Neural cell (in vitro differentiated cells): ENCODE data around the gene ENO1. TPM values are rescaled to one million over a fixed set of nuclear protein-coding genes. Genes with fewer than 3 reads are reported as not detected.

Experiments
- H2AFZ ChIP-seq: fragments of 200-600, 300-800 bp; sonication (generic), shearing (Covaris generic); 2 replicates; pipeline ENCODE4 v1.6.0; 2014; ENCODE audit warnings: low read depth, mild to moderate bottlenecking, antibody characterized with exemption, low read length, moderate library complexity
- H3F3A ChIP-seq: fragments of 200-600 bp; shearing (Covaris generic); 2 replicates; pipeline ENCODE4 v1.6.1; 2016; ENCODE audit warnings: mild to moderate bottlenecking, moderate library complexity, mixed read lengths, antibody characterized with exemption, low read length; ENCODE audit not compliant: insufficient read depth, poor library complexity, severe bottlenecking
- H3K27ac ChIP-seq: fragments of 200-600, 300-800 bp; sonication (generic), shearing (Covaris generic); 2 replicates; pipeline ENCODE4 v1.5.1; 2014; ENCODE audit warnings: mild to moderate bottlenecking, low read length, moderate library complexity
- H3K27me3 ChIP-seq: fragments of 300-800, 200-600 bp; sonication (generic), shearing (Covaris generic); 2 replicates; pipeline ENCODE4 v1.6.0; 2014; ENCODE audit warnings: mild to moderate bottlenecking, low read depth, low read length, moderate library complexity; ENCODE audit not compliant: insufficient read depth
- H3K36me3 ChIP-seq: fragments of 300-800, 200-600 bp; sonication (generic), shearing (Covaris generic); 2 replicates; pipeline ENCODE4 v1.5.1; 2014; ENCODE audit warnings: mild to moderate bottlenecking, antibody characterized with exemption, low read length, moderate library complexity; ENCODE audit not compliant: insufficient read depth
- H3K4me2 ChIP-seq: fragments of 300-800, 200-600 bp; sonication (generic), shearing (Covaris generic); 2 replicates; pipeline ENCODE4 v1.6.0; 2014; ENCODE audit warnings: mild to moderate bottlenecking, low read length
- H3K4me3 ChIP-seq: fragments of 300-800, 200-600 bp; sonication (generic), shearing (Covaris generic); 2 replicates; pipeline ENCODE4 v1.5.1; 2014; ENCODE audit warnings: mild to moderate bottlenecking, low read length, moderate library complexity
- H3K79me2 ChIP-seq: fragments of 200-600 bp; shearing (Covaris generic); replicated peaks from 2 replicates; pipeline ENCODE4 v1.6.0; 2014; ENCODE audit warnings: mild to moderate bottlenecking, low read length, moderate library complexity; ENCODE audit not compliant: insufficient read depth
- H3K9ac ChIP-seq: fragments of 300-800, 200-600 bp; sonication (generic), shearing (Covaris generic); 2 replicates; pipeline ENCODE4 v1.6.1; 2016; ENCODE audit warnings: mild to moderate bottlenecking, low read length, mixed read lengths
- H3K9me2 ChIP-seq: fragments of 200-600 bp; shearing (Covaris generic); 2 replicates; pipeline ENCODE4 v1.6.1; 2016; ENCODE audit warnings: mild to moderate bottlenecking, low read length, mixed read lengths; ENCODE audit not compliant: insufficient read depth
- H3K9me3 ChIP-seq: fragments of 200-600, 300-800 bp; sonication (generic), shearing (Covaris generic); 2 replicates; pipeline ENCODE4 v1.6.1; 2016; ENCODE audit warnings: mild to moderate bottlenecking, mixed run types, low read length, moderate library complexity, mixed read lengths
- H4K20me1 ChIP-seq: fragments of 200-600 bp; shearing (Covaris generic); 2 replicates; pipeline ENCODE4 v1.6.1; 2016; ENCODE audit warnings: mild to moderate bottlenecking, mixed run types; ENCODE audit not compliant: insufficient read depth
- EZH2 ChIP-seq: fragments of 200-600, 300-800 bp; shearing (Covaris generic), sonication (generic); IDR thresholded peaks from 2 replicates; pipeline ENCODE4 v1.6.1; 2014; ENCODE audit warnings: antibody characterized with exemption, low read length, borderline replicate concordance, mild to moderate bottlenecking; ENCODE audit not compliant: insufficient read depth, poor library complexity, severe bottlenecking
- POLR2AphosphoS5 ChIP-seq: IDR thresholded peaks from 2 replicates; pipeline ENCODE4 v1.6.1; 2012
- RAD21 ChIP-seq: fragments of 450-650 bp; conservative IDR thresholded peaks from 2 replicates; pipeline ENCODE4 v1.6.1; 2014; ENCODE audit warnings: antibody characterized with exemption, mild to moderate bottlenecking, moderate library complexity
- REST ChIP-seq: IDR thresholded peaks from 2 replicates; pipeline ENCODE4 v1.6.1; 2012; ENCODE audit warnings: borderline replicate concordance
- SMC3 ChIP-seq: fragments of 450-650 bp; conservative IDR thresholded peaks from 2 replicates; pipeline ENCODE4 v1.6.1; 2014; ENCODE audit warnings: antibody characterized with exemption, mild to moderate bottlenecking, moderate library complexity; ENCODE audit not compliant: poor library complexity
- TAF1 ChIP-seq: IDR thresholded peaks from 2 replicates; pipeline ENCODE4 v1.6.1; 2012; ENCODE audit warnings: low read depth
- polyA plus RNA-seq: library from polyadenylated mRNA; depleted of rRNA; stranded (reverse); fragments of >200 nt; gene quantifications from 2 replicates; pipeline ENCODE4 v1.2.3, GENCODE V29; 2014
- TF ChIP-seq, protein P1 (sequence below): fragments of 450-650 bp; IDR thresholded peaks from 2 replicates; pipeline ENCODE4 v1.5.1; 2014; ENCODE audit warnings: antibody characterized with exemption, mild to moderate bottlenecking, moderate library complexity; ENCODE audit not compliant: poor library complexity, severe bottlenecking

The ENO1 gene
- polyA plus RNA-seq, 1 donor from 2014 or later, result 199 TPM

- H3K4me2 ChIP-seq, result no peak overlapping the region
- no peaks in the 10 kb centered on the region for H3K36me3 ChIP-seq
- H3K9ac ChIP-seq, result no peak overlapping the region
Measured at GRCh38 chr1:8858112-8858668, 20.3 kb downstream of the ENO1 start.

DNA sequence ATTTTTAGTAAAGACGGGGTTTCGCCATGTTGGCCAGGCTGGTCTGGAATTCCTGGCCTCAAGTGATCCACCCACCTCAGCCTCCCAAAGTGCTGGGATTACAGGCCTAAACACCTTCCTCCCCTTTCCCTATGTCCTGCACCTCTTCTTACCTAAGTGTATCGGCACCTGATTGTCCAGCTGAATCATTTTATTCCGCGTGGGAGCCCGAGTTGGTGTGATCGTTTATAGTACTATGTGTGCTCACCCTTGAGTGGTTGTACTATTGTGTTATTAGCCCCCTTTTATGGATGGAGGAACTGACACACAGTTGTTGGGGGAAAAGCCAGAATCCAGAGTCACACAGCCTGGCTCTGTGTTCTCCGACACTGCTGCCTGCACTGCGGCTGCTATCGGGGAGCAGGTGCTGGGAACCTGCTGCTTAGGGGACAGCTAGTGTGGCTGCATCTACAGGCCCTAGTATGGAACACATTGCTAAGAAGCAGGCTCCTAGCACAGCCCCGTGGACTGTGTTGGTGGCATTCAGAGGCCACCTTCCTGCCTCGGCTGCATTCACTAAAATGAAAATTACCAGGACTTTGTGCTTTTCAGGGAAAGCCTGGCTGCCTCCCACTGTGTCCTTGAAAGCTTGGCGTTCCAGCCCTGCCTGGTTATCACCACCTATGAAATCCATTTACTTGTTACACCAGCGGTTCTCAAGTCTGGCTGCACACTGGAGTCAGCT, 21.6 kb downstream of the ENO1 start:
- Histone ChIP-seq H3K4me3 (no peak overlapping the region), H3K27ac (peak overlapping the region; percentile 2), H4K20me1 (no peaks in the 10 kb centered on the region), H3F3A (no peaks in the 10 kb centered on the region), H3K9ac (no peak overlapping the region), H3K9me3 (no peaks in the 10 kb centered on the region), H3K36me3 (no peaks in the 10 kb centered on the region), H3K27me3 (no peaks in the 10 kb centered on the region), H3K4me2 (no peak overlapping the region), H3K79me2 (no peaks in the 10 kb centered on the region), H2AFZ (no peak overlapping the region), H3K9me2 (no peaks in the 10 kb centered on the region)
- TF ChIP-seq SMC3, result peak; percentile 32
- TF ChIP-seq, protein P1, sequence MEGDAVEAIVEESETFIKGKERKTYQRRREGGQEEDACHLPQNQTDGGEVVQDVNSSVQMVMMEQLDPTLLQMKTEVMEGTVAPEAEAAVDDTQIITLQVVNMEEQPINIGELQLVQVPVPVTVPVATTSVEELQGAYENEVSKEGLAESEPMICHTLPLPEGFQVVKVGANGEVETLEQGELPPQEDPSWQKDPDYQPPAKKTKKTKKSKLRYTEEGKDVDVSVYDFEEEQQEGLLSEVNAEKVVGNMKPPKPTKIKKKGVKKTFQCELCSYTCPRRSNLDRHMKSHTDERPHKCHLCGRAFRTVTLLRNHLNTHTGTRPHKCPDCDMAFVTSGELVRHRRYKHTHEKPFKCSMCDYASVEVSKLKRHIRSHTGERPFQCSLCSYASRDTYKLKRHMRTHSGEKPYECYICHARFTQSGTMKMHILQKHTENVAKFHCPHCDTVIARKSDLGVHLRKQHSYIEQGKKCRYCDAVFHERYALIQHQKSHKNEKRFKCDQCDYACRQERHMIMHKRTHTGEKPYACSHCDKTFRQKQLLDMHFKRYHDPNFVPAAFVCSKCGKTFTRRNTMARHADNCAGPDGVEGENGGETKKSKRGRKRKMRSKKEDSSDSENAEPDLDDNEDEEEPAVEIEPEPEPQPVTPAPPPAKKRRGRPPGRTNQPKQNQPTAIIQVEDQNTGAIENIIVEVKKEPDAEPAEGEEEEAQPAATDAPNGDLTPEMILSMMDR, result peak; percentile 28
- TF ChIP-seq POLR2AphosphoS5, result no peak
- TF ChIP-seq REST, result no peak
- TF ChIP-seq RAD21, result peak; percentile 46

More at GRCh38 chr1:8858112-8858668, 20.3 kb downstream of the ENO1 start:
- H2AFZ ChIP-seq, result no peak overlapping the region
- H3K9me3 ChIP-seq, result no peaks in the 10 kb centered on the region
- no peaks in the 10 kb centered on the region for H3K9me2 ChIP-seq
- H4K20me1 ChIP-seq, result no peaks in the 10 kb centered on the region
- no peaks in the 10 kb centered on the region for H3K27me3 ChIP-seq
- no peak for TF ChIP-seq POLR2AphosphoS5
- TF ChIP-seq SMC3, result no peak
- TF ChIP-seq EZH2, result no peak
- no peak for TF ChIP-seq TAF1
- no peak for TF ChIP-seq REST
- H3K4me3 ChIP-seq, result no peak overlapping the region
- H3K27ac ChIP-seq, result no peak overlapping the region
- no peaks in the 10 kb centered on the region for H3F3A ChIP-seq
- no peaks in the 10 kb centered on the region for H3K79me2 ChIP-seq
